Dermis blood vessel endothelial cell (primary cell): ENCODE data around the gene MCM6. TPM values are rescaled to one million over a fixed set of nuclear protein-coding genes. Genes with fewer than 3 reads are reported as not detected.

Source experiments
- total RNA-seq: library from RNA; depleted of rRNA; stranded (reverse); fragments of >200 nt; gene quantifications from 2 replicates; pipeline ENCODE4 v1.2.3, GENCODE V29; 2014

MCM6 gene
- total RNA-seq, 1 donor from 2014 or later: 15.5 TPM

Other genes with a start within 250 kb of the MCM6 start
- gene UBXN4, start 134.6 kb downstream of the MCM6 start, total RNA-seq: 69.1 and 89.3 TPM in 2 replicates
- under 0.01 TPM in 1 of 2 replicates, not detected in the other for gene LCT, start 39.3 kb downstream of the MCM6 start, total RNA-seq
- gene DARS1, start 109.2 kb upstream of the MCM6 start, total RNA-seq: 53.6 and 79.0 TPM in 2 replicates
- 57.4 and 188 TPM in 2 replicates for gene CXCR4, start 241.7 kb upstream of the MCM6 start, total RNA-seq